SH-SY5Y (cell line): ENCODE data around the gene PRKAG3.

Experiments used
- GATA2 ChIP-seq: IDR thresholded peaks from 2 replicates; pipeline ENCODE4 v1.6.1; 2011; ENCODE audit warnings: mild to moderate bottlenecking, low read depth, low read length
- GATA3 ChIP-seq: IDR thresholded peaks from 2 replicates; pipeline ENCODE4 v1.6.1; 2011; ENCODE audit warnings: low read depth, mild to moderate bottlenecking, low read length, moderate library complexity

Gene PRKAG3

GRCh38 chr2:218857371-218858137 lies 26.0 kb upstream of the PRKAG3 start:
- TF ChIP-seq GATA2 (no peak), GATA3 (no peak)

DNA sequence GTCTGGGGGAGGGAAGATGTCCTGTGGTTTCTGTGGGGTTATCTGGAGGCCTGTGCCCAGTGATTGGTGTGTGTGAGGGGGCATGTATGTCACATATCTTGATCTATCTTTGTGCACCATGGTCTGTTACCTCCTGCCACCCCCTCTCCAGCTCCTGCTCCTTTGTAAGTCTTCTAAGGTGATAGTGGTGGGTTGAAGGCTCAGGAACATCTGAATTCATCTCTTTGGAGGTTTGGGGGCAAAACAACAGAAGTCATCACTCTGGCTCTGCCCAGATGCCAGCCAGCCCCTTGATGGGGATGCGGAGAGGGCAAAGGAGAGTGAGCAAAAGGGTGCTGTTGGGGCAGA lies 25.3 kb upstream of the PRKAG3 start:
- TF ChIP-seq GATA3 = no peak
- no peak for TF ChIP-seq GATA2

DNA sequence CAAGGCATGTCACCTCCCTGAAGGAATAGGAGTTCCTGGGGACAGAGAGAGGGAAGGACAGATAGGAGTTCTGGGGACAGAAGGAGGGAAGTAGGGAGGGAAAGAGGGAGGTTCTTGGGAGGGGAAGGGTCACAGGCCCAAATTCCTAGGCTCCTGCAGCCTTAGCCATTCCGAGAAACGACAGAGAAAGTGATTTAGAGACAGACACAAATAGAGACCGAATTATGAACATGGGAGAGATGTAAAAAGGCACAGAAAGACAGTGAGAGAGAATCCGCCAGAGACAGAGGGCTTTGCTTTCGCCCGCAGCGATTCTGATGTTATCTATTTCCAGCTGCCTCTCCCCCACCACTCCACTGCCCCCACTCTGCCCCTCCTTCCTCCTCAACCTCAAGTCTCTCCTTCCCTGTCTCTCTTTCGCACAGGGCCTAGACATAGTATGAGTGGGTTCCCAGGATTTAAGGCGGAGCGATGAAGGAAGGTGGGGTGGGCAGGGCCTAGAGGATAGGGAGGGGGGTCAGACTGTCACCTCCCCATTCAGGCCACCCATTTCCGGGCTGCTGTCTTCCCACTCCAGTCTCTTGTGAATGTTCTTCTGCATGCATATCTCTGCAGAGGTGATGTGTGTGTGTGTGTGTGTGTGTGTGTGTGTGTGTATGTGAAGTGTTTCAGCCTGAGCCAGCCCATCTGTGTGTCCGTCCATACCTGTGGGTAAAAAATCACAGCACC lies 24.7 kb upstream of the PRKAG3 start:
- TF ChIP-seq GATA2 (peak; percentile 97), GATA3 (no peak; the same call in 1 of the 2 replicates)

- no peak for TF ChIP-seq GATA2
- TF ChIP-seq GATA3 = no peak
These were observed 23.9 kb upstream of the PRKAG3 start for GRCh38 chr2:218855305-218856166.

GRCh38 chr2:218854860-218855259 lies 23.3 kb upstream of the PRKAG3 start:
- TF ChIP-seq GATA3 = no peak
- no peak for TF ChIP-seq GATA2

GRCh38 chr2:218853766-218854165 lies 22.2 kb upstream of the PRKAG3 start:
- TF ChIP-seq GATA3 (no peak), GATA2 (no peak)

GRCh38 chr2:218852911-218853667 lies 21.5 kb upstream of the PRKAG3 start:
- TF ChIP-seq GATA3 = no peak
- TF ChIP-seq GATA2 = no peak

DNA sequence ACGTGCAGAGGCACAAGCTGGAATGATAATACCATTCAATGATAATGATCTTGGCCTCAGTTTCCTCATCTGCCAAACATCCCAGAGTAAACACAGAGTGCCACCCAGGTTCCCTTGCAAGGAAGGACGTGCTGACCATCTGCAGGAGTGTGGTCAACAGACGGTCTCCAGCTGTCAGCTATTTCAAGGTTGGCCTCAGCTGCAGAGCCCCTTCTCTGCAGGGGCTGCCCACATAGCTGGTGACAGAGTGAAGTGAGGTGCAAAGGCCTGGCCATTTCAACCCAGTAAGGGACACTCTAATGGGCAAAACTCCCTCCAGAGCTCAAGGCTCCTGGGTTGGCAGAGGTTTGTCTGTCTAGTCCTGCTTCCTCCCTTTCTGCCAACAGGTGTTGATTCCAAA lies 19.7 kb upstream of the PRKAG3 start:
- no peak for TF ChIP-seq GATA3
- TF ChIP-seq GATA2 = no peak

- TF ChIP-seq GATA3 = no peak
- TF ChIP-seq GATA2 = no peak
These were observed 19.2 kb upstream of the PRKAG3 start for GRCh38 chr2:218850796-218851195.

- no peak for TF ChIP-seq GATA3
- no peak for TF ChIP-seq GATA2
These were observed 18.1 kb upstream of the PRKAG3 start for GRCh38 chr2:218849721-218850120.

GRCh38 chr2:218839888-218840287 lies 8.3 kb upstream of the PRKAG3 start:
- no peak for TF ChIP-seq GATA2
- no peak for TF ChIP-seq GATA3

GRCh38 chr2:218839430-218839829 lies 7.8 kb upstream of the PRKAG3 start:
- no peak for TF ChIP-seq GATA3
- no peak for TF ChIP-seq GATA2

GRCh38 chr2:218837495-218837894 lies 5.9 kb upstream of the PRKAG3 start:
- TF ChIP-seq GATA3 (no peak), GATA2 (no peak)

- TF ChIP-seq GATA2 (no peak), GATA3 (no peak)
These were observed 3.1 kb upstream of the PRKAG3 start for GRCh38 chr2:218834685-218835084.
